ENCODE measurements around the gene PCNA.

GRCh38 chr20:5168651-5169396 lies 49.1 kb upstream of the PCNA start:
- TF ChIP-seq, protein P1, sequence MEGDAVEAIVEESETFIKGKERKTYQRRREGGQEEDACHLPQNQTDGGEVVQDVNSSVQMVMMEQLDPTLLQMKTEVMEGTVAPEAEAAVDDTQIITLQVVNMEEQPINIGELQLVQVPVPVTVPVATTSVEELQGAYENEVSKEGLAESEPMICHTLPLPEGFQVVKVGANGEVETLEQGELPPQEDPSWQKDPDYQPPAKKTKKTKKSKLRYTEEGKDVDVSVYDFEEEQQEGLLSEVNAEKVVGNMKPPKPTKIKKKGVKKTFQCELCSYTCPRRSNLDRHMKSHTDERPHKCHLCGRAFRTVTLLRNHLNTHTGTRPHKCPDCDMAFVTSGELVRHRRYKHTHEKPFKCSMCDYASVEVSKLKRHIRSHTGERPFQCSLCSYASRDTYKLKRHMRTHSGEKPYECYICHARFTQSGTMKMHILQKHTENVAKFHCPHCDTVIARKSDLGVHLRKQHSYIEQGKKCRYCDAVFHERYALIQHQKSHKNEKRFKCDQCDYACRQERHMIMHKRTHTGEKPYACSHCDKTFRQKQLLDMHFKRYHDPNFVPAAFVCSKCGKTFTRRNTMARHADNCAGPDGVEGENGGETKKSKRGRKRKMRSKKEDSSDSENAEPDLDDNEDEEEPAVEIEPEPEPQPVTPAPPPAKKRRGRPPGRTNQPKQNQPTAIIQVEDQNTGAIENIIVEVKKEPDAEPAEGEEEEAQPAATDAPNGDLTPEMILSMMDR (IDR thresholded peaks at IDR 0.05), result no peak
- TF ChIP-seq POLR2A (IDR thresholded peaks at IDR 0.05), result no peak
